Neutrophil (primary cell): ENCODE data around the gene ADAMTS6.

Experiments used
- H3K27ac ChIP-seq: fragments of 200-600 bp; sonication (generic); 2 replicates; pipeline ENCODE4 v1.5.1; 2016; ENCODE audit warnings: mild to moderate bottlenecking, moderate library complexity
- H3K27me3 ChIP-seq: fragments of 200-600 bp; sonication (generic); 2 replicates; pipeline ENCODE4 v1.6.0; 2016; ENCODE audit warnings: mild to moderate bottlenecking
- H3K36me3 ChIP-seq: fragments of 200-600 bp; sonication (generic); 2 replicates; pipeline ENCODE4 v1.5.1; 2017
- H3K4me1 ChIP-seq, 2 experiments: fragments of 200-600 bp in 1 of 2; sonication (generic) in 1 of 2; 1 replicate in 1 of 2; 2 replicates in 1 of 2; pipeline versions ENCODE4 v1.5.1 to v1.6.1; 2013 to 2016; ENCODE audit warnings: low read depth in 1 of 2, low read length in 1 of 2, mild to moderate bottlenecking in 1 of 2, moderate library complexity in 1 of 2; ENCODE audit not compliant: control insufficient read depth in 1 of 2, insufficient read depth in 1 of 2
- H3K4me3 ChIP-seq, 2 experiments: fragments of 200-600 bp in 1 of 2; sonication (generic) in 1 of 2; 1 replicate in 1 of 2; 2 replicates in 1 of 2; pipeline ENCODE4 v1.5.1; 2013 to 2016; ENCODE audit warnings: low read depth in 1 of 2, low read length in 1 of 2, mild to moderate bottlenecking in 1 of 2, moderate library complexity in 1 of 2
- H3K9me3 ChIP-seq: fragments of 200-600 bp; sonication (generic); 2 replicates; pipeline ENCODE4 v1.5.1; 2016
- CTCF ChIP-seq: fragments of 200-600 bp; sonication (generic); IDR thresholded peaks from 2 replicates; pipeline ENCODE4 v1.5.1; 2016; ENCODE audit warnings: antibody characterized with exemption

ADAMTS6 gene

DNA sequence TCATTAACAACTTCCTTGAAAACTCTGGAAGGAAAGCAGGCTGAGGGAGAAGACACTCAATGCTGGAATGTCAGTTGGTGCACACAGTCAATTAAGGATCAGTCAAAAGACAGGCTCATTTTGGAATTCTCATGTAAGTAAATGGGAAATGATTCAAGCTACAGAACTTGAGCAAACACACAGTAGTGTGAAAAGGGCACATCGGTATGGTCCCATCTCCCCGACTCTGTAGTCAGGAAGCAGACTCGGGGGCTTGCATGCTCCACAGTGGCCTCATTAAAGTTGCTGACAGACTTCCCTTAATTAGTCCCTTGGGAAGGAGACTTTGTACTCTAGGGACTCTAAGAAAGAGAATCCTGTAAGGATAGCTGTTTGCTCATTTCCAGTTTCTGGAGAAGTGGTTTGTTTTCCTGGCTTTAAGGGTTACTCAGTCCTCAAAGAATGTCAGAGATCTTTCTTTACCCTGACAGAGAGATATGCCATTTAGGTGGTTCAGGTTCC, 339.2 kb downstream of the ADAMTS6 start:
- TF ChIP-seq CTCF = no peak
- Histone ChIP-seq H3K27me3 (no peaks in the 10 kb centered on the region), H3K27ac (no peak overlapping the region), H3K36me3 (no peaks in the 10 kb centered on the region), H3K4me3 (no peak overlapping the region), H3K9me3 (no peaks in the 10 kb centered on the region), H3K4me1 (no peaks in the 10 kb centered on the region)

- no peaks in the 10 kb centered on the region for H3K36me3 ChIP-seq
- H3K27me3 ChIP-seq = no peaks in the 10 kb centered on the region
- no peak overlapping the region for H3K27ac ChIP-seq
- no peak for TF ChIP-seq CTCF
- H3K4me3 ChIP-seq = no peak overlapping the region
- no peaks in the 10 kb centered on the region for H3K9me3 ChIP-seq
- no peaks in the 10 kb centered on the region for H3K4me1 ChIP-seq
Observed at GRCh38 chr5:65142016-65142415, 339.7 kb downstream of the ADAMTS6 start.

GRCh38 chr5:65141493-65141892, 340.2 kb downstream of the ADAMTS6 start:
- Histone ChIP-seq H3K36me3 (no peaks in the 10 kb centered on the region), H3K4me1 (no peaks in the 10 kb centered on the region), H3K4me3 (no peak overlapping the region), H3K9me3 (no peaks in the 10 kb centered on the region), H3K27ac (no peak overlapping the region), H3K27me3 (no peaks in the 10 kb centered on the region)
- no peak for TF ChIP-seq CTCF

- Histone ChIP-seq H3K27me3 (no peaks in the 10 kb centered on the region), H3K9me3 (no peaks in the 10 kb centered on the region), H3K4me3 (no peak overlapping the region), H3K4me1 (no peaks in the 10 kb centered on the region), H3K36me3 (no peaks in the 10 kb centered on the region), H3K27ac (no peak overlapping the region)
- no peak for TF ChIP-seq CTCF
Observed at GRCh38 chr5:65137631-65138030, 344.1 kb downstream of the ADAMTS6 start.

DNA sequence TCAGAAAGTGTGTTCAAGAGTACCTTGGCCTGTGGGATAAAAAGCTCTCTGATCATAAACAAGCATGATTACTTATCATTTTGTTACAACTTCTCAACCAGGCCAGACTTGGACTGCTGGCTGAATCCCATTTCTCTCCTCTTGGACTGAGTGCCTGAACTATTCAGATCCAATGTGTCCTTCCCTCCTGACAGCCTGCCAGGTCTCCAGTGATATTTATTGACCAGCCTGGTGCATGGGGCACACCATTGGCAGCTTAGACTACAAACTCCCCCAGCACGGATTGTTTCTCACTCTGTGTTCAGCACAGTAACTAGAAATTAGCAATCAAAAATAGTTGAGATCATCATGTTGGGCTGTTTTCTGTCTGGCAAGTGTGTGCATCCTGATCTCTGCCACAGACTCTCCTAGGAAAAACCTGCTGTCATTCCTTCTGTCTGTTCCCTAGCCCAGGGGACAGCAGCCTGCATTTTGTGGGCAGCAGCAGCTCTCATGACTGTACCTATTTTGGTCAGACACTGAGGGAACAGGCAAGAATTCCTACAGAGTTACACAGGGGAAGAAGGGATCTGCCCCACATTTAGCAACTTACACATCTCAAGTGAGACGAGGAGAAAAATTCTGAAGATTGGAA, 348.1 kb downstream of the ADAMTS6 start:
- H3K4me1 ChIP-seq = no peaks in the 10 kb centered on the region
- no peak overlapping the region for H3K27ac ChIP-seq
- no peak for TF ChIP-seq CTCF
- no peaks in the 10 kb centered on the region for H3K27me3 ChIP-seq
- no peak overlapping the region for H3K4me3 ChIP-seq
- no peaks in the 10 kb centered on the region for H3K36me3 ChIP-seq
- no peaks in the 10 kb centered on the region for H3K9me3 ChIP-seq

DNA sequence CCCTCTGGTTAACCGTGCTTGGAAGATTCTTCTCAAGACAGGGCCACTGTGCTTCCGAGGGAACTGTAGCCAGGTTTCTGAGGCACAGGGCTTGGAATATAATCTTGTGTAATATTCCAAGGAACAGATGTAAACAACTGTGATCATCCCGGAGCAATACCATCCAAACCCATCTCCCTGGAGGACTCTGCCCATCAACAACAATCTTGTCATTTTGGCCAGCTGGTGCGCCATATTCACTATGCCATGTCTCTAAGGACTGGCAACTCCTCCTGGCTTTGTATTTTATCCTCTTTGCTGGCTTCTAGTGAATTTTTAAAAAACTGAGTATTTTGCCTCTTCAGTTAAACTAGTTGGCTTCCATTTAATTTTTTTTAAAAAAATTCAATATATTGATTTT, 349.3 kb downstream of the ADAMTS6 start:
- H3K27ac ChIP-seq = no peak overlapping the region
- no peaks in the 10 kb centered on the region for H3K9me3 ChIP-seq
- no peaks in the 10 kb centered on the region for H3K36me3 ChIP-seq
- H3K4me1 ChIP-seq = no peaks in the 10 kb centered on the region
- H3K27me3 ChIP-seq = no peaks in the 10 kb centered on the region
- no peak for TF ChIP-seq CTCF
- no peak overlapping the region for H3K4me3 ChIP-seq
